ENCODE results near the gene ZBTB46.

ZBTB46 gene

GRCh38 chr20:63765082-63765873 is 65.8 kb downstream of the ZBTB46 start:
- DNase-seq = no peak

DNA sequence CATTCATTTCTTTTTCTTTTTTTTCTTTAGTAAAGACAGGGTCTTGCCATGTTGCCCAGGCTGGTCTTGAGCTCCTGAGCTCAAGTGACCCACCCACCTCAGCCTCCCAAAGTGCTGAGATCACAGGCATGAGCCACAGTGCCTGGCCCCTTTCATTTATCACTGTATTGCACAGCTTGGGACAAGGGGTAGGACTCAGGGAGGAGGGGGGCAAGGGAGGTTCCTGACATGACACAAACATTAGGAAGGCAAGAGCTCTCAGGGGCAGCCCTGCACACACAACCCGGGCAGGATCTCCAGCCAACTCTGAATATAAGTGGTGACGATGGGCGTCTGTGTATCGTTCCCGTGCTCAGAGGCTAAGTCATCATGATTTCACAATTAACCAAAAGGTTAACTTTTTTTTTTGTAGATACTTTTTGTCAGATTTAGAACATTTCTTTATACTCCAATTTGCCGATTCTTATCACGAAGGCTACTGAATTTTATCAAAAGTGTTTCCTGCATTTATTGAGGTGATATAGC is 71.6 kb downstream of the ZBTB46 start:
- no peak for DNase-seq

DNA sequence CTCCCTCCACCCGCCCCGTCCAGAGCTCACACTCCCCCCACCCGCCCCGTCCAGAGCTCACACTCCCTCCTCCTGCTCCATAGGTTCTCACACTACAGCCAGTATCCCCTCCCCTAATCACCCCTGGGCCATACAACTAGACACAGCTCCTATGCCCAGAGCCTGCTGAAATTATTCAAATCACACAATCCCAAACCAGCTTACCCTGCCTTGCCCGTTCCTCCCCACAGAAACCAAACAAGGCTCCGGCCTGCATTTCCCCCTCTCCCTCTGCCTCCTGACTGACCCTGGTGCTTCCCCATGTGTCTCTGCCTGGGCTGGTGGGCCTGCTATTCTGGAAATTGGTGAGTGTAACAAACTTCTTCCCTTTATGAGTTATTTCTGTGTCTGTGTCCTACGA is 72.9 kb downstream of the ZBTB46 start:
- no peak for DNase-seq

- DNase-seq = no peak
Observed at GRCh38 chr20:63756648-63756991, 74.4 kb downstream of the ZBTB46 start.

DNA sequence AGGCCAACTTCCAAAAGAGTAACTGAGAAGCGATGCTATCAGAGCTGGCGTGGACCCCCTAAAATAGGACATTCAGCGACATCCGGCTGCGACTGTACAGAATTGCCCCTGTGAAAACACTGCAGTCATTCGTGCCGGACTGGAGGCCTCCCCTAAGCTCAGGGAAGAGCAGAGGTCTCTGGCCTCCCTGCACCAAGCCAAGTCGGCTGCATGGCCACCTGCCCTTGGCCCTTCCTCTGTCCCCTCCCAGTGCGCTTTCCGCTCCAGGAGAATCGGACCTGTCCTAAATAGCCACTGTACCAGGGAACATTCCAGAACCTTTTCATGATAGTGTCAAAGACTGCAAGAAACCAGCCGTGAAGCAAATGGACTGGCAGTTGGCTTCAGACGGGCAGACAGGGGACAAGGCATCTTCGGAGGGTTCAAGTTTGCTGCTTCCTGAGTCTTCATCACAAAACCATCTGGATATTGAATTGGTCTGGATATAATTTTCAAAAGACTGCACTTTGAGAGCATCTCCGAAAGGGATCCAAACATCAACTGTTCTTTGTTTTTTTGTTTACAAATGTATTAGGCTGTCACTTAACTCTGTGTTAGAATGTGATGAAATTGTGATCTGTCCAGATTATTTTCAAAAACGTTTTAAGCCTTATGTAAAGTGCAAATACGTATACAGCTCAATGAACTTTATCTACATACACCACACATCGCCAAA is 75.0 kb downstream of the ZBTB46 start:
- DNase-seq = no peak

DNA sequence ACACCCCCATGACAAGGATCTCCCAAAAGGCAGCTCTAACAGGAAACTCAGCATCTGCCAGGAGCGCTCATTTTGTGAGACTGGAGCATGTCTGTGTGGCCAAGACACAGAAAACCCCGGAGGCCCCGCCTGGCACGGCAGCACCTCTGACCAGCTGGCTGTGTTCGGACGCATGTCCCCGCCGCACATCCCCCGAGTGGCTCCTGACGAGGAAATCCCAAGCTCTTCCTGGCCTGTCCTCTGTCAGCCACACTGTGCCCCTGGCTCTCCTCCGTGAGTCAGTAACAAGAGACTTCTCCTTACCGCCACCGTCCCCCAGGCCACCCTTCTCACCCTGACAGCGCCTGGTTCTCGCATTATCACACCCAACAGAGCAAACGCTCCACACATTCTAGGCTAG is 77.1 kb downstream of the ZBTB46 start:
- no peak for DNase-seq

- DNase-seq = no peak
Observed at GRCh38 chr20:63753381-63753780, 77.7 kb downstream of the ZBTB46 start.

- DNase-seq = no peak
Observed at GRCh38 chr20:63752411-63753101, 78.5 kb downstream of the ZBTB46 start.

GRCh38 chr20:63751471-63752271 is 79.4 kb downstream of the ZBTB46 start:
- no peak for DNase-seq

DNA sequence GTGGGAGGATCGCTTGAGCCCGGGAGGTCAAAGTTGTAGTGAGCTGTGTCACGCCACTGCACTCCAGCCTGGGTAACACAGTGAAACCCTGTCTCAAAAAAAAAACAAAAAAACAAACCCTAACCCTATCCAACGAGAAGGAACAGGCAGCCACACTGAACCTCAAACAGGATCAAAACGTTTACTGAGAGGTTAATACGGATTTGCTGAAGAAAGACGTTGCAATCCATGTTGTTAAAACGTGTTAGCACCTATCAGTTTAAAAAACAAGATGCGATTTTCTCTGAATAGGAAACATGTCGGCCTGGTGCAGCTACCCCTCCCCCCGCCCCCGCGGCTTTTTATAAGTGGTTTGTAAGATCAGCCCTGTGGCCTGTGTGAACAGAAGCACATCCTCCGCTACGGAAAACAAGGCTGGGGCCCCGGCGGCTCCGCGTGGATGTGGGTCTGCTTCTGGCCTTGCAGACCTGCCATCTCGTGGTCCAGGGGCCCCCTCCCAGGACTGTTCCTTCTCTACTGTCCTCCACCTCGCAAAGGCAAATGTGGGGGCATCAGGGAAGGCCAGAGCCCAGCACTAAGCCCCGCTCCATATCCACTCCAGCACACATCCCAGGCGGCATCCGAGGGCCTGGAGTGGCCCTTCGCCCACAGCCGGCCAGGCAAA is 80.1 kb downstream of the ZBTB46 start:
- no peak for DNase-seq

DNA sequence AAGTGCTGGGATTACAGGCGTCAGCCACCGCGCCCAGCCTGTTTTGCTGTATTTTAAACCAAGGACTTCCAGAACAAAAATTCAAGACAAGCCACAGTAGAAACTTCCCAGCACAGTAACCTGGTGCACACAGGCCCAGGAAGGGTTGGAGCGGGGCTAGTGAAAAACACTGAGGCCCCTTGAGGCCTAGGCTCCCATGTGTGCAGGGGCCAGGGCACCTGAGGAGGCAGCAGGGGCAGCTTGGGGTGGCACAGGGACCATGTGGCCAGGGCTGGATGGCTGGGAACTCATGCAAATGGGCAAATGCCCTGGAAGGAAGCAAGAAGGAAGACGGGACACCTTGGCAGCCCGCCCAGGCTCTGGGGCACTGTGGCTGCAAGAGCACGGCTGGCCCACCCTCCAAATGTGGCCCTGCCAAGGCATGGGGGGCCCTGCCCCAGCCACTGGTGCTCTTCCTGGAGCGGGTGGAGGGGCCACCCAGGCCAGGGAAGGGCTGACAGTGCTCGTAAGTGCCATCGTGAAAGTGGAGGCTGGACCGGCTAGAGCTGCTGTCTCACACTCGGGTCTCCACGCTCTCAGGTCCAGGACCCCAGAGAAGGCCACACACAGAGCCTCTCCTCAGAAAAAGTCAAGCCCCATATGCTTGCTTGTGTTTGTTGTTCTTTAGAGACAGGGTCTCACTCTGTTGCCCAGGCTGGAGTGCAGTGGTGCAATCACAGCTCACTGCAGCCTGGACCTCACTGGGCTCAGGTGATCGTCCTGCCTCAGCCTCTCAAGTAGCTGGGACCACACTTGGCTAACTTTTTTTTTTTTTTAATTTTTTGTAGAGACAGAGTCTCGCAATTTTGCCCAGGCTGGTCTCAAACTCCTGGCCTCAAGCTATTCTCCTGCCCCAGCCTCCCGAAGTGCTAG is 81.2 kb downstream of the ZBTB46 start:
- DNase-seq = no peak

GRCh38 chr20:63748934-63749270 is 82.2 kb downstream of the ZBTB46 start:
- no peak for DNase-seq

- no peak for DNase-seq
Observed at GRCh38 chr20:63748070-63748933, 82.8 kb downstream of the ZBTB46 start.

- DNase-seq = no peak
Observed at GRCh38 chr20:63747622-63748069, 83.4 kb downstream of the ZBTB46 start.

GRCh38 chr20:63746751-63747315 is 84.2 kb downstream of the ZBTB46 start:
- no peak for DNase-seq

GRCh38 chr20:63745961-63746731 is 84.9 kb downstream of the ZBTB46 start:
- no peak for DNase-seq

DNA sequence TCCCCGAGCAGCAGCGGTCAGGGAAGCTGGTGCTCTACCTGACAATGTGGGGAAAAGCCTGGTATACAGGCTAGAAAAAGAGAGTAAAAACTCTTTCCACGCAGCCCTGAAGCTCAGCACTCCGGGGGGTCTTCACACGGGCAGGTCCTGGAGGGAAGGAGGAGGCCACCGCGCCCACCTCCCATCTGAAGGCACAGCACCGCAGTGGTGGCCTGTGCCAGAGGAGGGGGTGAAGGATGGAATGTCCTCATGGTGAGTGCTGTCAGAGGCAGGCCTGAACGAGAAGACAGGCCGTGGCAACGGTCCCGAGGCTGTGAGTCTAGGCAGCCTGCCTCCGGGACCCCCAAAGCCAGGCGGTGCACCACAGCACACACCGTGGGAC is 85.6 kb downstream of the ZBTB46 start:
- no peak for DNase-seq

- DNase-seq = no peak
Observed at GRCh38 chr20:63744574-63745423, 86.3 kb downstream of the ZBTB46 start.
